HG03025 (cell line): Measurements from ENCODE around the gene HOXA6.

Experiments
- ATAC-seq: cut with Tn5 transposase; IDR thresholded peaks from one replicate; pipeline ENCODE4 v1.9.1; 2021; ENCODE audit warnings: mild to moderate bottlenecking, moderate library complexity; ENCODE audit not compliant: unreplicated experiment, low FRiP score

HOXA6 gene

DNA sequence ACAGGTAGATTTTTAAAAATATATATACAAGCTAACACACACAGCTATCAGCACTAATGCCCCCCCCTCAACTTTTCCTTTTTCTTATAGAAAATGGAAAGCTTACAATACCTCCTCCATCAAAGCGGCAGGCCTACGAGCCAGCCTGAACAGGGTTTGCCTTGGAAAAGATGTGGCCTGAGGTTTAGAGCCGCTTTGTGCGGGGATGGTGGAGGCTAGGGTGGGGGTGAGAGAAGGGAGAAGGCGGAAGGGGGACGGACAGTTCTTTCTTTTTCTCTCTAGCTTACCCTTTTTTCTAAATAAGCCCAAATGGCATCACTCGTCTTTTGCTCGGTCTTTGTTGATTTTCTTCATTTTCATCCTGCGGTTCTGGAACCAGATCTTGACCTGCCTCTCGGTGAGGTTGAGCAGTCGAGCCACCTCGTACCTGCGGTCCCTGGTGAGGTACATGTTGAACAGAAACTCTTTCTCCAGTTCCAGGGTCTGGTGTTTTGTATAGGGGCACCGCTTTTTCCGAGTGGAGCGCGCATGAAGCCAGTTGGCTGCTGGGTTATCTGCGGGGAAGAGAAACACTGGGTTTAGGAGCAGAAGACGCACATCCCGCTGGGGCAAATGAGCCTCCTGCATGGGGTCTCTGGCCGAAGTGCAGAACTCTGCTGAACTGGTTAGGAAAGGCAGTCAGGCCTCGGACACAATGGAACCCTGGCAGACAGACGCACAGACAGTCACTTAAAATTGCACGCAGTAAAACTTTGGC, 15.9 kb upstream of the HOXA6 start:
- no peak for ATAC-seq

GRCh38 chr7:27162561-27163287, 15.2 kb upstream of the HOXA6 start:
- ATAC-seq = no peak

GRCh38 chr7:27161721-27162560, 14.4 kb upstream of the HOXA6 start:
- ATAC-seq = no peak

- no peak for ATAC-seq
Observed at GRCh38 chr7:27161214-27161720, 13.7 kb upstream of the HOXA6 start.

DNA sequence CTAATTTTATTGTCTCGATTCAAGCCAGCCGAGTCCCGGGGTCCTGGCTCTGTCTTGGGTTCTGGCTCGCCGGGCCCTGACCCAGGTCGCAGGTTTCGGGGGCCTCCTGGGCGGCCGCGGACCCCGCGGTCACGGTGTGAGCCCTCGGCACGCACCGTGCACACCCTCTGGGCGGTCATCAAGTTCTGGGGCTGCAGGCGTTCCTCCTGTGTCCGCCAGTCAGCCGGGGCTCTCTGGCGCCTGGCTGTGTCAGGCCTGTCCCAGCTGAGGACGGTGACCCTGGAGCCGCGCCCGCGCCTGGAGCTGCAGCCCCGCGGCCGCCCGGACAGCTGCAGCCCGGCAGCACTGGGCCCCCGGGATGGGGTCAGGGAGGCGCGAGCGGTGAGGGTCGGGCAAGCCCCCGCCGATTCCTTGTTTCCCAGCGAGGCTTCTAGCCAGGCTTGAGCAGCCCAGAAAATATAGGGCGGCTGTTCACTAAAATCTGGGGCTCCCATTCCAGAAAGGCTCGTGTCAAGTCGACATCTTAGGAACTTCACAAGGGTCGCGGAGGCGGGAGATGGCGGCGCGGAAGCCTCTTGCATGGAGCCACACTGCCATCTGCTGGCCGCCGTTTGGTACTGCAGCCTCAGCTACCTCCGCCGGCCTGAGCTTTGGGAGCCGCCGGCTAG, 13.1 kb upstream of the HOXA6 start:
- no peak for ATAC-seq

DNA sequence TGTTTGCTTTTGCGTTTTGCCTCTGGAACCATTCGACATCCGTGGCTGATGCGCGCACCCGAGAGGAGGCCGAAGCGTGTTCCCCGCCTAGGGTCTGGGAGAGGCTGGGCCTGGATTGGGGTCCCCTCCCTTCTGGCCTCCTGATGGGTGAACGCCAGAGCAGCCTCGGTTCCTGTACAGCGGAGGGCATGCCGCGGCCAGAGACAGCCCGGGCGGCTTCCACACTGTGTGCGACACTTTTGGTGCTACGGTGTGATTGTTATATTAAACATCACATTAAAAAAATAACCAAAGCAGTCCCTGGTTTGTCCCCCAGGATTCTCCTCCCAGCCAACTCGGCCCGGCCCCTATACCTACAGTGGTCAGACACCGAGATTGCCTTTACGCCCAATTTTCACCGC, 12.6 kb upstream of the HOXA6 start:
- ATAC-seq = no peak

GRCh38 chr7:27159266-27160144, 11.9 kb upstream of the HOXA6 start:
- no peak for ATAC-seq

GRCh38 chr7:27158436-27159265, 11.1 kb upstream of the HOXA6 start:
- ATAC-seq = no peak

DNA sequence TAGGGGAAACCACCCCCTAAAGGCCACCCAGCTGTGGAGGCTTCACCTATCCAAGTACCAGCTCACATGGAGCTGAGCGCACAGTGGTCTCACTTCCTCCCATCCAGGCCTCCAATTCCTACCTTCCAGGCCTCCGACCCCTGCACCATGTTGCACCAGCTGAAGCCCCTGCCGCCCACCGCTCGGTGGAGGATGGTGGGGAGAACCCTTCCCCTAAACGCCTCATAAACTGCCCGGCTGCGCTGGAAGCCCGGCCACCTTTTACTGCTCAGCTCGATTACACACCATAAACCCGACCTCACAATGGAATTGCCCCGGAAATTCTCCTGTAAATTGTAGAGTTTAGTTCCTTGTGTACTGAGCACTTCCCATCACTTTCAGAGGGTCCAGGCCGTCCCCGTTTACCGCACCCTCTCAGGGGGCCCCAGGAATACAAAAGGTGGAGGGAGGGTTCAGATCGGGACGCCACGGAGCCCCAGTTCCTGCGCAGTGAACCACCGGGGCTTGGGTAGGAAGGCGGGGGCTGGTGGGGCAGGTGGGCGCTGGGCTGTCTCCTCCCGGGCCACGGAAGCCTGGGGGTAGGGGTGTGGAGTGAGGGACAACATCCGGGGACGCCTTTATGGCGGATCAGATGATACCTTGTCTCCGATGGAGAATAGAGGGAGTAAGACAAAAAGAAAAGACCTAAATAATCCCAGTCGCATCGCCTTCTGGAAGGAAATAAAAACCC, 10.3 kb upstream of the HOXA6 start:
- no peak for ATAC-seq

GRCh38 chr7:27156916-27157701, 9.5 kb upstream of the HOXA6 start:
- no peak for ATAC-seq

- no peak for ATAC-seq
Observed at GRCh38 chr7:27156508-27156898, 8.9 kb upstream of the HOXA6 start, which contains the start of gene HOXA7. HOXA7 (minus strand) TSS chr7:27156675; CDS start chr7:27156545, 130 bp downstream.

DNA sequence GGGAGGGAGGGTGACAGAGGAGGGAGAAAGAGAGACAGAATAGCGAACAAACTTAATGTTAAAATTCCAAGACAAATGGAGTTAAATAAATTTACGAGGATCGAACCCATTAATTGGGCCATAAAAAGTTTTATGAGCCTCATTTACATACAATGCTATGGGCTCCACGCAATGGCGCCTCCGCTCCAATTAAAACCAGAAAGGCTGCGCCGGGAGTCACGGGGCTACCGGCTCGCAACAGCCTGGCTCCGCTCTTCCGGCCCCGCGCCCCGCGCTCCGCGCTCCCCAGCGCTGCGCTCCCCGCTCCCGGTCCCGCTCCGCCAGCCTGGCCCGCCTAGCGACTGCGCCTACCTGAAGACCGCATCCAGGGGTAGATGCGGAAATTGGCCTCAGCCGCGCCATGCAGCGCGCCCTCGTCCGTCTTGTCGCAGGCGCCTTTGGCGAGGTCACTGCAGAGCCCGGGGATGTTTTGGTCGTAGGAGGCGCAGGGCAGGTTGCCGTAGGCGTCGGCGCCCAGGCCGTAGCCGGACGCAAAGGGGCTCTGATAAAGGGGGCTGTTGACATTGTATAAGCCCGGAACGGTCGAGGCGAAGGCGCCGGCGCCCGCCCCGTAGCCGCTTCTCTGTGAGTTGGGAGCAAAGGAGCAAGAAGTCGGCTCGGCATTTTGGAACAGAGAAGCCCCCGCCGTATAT, 8.4 kb upstream of the HOXA6 start:
- no peak for ATAC-seq

GRCh38 chr7:27154901-27155815, 7.6 kb upstream of the HOXA6 start:
- no peak for ATAC-seq

GRCh38 chr7:27154369-27154768, 6.8 kb upstream of the HOXA6 start:
- no peak for ATAC-seq

GRCh38 chr7:27153526-27153925, 6.0 kb upstream of the HOXA6 start:
- ATAC-seq = no peak
